Activated CD8-positive, alpha-beta memory T cell treated with anti-CD3 and anti-CD28 coated beads for 4 hours (primary cell): Measurements from ENCODE around the gene HLCS.

Source experiments
- DNase-seq, 2 donors: peaks; one replicate each; pipeline ENCODE4 v3.0.0-alpha.2; 2020; ENCODE audit warnings: low read depth in 2 of 2

Gene HLCS

DNA sequence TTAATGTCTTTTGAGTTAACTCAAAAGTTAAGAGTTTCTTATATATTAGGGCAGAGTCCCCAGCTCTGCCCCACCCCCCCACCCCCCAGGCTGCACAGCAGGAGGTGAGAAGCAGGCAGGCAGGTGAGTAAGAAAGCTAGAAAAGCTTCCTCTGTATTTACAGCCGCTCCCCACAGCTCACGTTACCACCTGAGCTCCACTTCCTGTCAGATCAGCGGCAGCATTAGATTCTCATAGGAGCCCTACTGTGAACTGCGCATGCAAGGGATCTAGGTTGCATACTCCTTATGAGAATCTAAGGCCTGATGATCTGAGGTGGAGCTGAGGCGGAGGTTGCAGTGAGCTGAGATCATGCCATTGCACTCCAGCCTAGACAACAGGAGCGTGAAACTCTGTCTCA lies 185.6 kb downstream of the HLCS start:
- no peak for DNase-seq

DNA sequence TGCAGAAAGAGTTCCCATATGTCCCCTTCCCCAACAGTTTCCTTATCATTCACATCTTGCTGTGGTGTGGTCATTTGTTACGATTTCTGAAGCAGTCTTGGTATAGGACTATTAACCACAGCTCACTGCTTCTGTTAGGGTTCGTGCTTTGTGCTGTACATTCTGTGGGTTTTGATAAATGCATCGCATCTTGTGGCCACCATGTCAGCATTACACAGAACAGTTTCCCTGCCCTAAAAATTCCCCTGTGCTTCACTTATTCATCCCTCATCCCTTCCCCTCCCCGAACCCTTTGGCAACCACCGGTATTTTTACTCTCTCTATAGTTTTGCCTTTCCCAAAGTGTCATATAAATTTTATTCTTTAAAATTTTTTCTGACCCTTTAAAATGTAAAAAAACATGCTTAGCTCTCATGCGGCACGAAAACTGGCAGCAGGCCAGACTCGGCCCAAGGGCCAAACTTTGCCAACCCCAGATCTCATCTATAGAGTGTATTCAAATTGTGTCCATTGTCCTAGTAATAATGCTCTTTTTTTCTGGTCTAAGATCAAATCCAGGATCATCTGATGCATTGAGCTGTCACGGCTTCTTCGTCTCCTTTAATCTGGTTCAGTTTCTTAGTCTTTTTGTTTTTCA lies 189.4 kb downstream of the HLCS start:
- DNase-seq, result no peak

DNA sequence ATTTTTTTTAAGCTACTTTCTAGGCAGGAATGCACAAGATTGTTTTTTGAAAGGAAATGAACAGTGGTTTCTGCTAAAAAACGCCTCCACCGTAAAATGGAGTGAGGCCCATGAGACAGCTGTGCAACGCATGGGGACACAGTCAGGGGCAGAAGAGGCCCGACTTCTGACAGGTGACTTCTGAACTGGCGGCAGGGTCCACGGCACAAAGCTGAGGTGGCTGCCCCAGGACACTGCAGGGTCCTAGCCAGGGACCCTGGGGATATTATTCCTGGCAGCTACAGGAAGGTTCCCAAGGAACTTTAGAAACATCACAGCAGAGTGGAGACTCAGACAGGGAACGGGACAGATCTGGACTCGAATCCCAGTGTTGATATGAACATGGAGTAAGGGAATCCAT lies 192.5 kb downstream of the HLCS start:
- no peak for DNase-seq

DNA sequence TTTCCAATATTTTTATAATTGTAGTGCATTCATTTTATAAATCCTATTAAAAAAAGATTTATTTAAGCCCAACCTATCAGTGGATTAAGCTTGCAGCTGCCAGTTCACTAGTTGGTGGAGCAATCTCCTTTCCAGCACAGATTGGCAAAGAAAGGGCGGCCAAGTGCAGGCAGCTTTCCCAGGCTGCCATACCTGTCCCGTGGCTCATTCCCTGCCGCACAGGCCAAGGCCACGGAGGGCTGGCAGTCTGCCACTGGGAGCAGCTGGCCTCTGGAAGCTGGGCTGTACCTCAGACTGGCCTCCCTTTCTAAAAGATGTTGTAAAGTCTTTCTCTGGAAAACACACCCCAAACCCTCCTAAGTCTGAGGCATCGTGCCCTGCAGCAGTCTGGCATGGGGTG lies 193.4 kb downstream of the HLCS start:
- DNase-seq, result no peak

DNA sequence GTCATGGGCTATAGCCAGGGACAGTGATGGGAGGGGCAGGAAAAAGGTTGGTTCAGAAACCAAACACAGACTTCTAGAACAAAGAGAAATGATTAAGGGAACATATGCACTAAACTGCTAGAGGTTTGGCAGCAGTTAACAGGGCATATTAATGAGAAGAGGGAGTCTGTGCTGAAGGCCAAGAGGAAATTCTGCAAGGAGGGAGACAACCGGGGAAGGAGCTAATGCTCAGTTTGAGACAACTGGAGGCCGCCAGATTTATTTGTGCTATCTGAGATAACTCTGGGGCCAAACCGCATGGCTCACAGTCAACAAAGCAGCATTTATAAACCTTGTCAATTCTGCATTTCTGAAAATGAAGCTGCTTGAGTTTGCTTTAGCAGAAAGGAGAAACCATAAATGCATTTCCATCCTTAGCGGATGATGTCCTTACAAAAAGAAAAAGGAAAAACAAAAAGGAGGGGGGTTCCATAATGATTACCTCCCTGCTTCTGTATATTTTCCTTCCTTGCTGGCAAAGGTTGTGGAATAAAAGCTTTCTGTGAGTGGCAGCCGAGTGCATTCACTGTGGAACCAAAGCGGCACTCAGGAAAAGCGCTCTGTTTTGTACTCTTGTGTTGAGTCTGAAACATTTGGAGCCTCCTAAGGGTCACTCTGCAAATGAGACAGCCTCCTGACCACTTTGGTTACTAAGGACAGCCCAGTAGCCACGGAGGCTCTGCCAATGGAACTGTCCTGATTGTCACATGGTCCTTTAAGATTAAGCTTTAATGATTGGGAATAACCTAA lies 197.2 kb downstream of the HLCS start:
- DNase-seq, result no peak

DNA sequence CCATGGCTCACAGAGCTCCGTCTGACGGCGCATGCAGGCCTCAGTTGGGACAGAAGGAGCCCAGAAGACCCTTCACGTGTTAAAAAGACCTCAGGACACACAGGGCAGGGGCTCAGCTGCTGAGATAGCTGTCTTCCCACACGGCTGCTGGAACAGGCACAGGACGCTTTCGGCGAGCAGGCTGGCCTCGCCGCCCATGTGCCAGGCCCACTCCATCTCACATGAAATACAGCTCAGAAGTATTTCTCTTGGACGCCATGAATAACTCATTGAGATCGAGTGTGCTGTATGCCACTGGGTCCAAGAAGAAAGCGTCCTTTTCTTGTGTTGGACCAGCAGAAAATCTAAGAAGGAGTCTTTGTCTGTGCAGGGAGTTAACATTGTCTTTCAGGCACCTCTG lies 198.0 kb downstream of the HLCS start:
- no peak for DNase-seq

DNA sequence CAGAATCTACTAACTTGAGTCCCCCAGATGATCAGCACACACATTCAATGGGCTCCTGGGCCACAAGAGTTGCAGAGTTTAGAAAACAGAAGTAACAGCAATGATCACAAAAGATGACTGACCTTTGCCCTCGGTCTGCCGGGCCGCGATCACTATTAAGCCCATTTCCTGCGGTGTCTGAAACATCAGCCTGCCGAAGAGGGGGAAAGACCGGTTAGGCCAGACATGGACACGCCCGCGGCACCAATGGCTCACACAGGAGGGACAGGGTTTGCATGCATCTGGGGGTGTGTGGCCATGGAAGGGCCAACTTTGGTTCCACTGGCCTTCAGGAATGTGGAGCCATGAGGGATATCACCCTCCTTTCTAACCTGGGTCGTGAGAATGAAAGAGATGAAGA lies 199.4 kb downstream of the HLCS start:
- DNase-seq, result no peak

DNA sequence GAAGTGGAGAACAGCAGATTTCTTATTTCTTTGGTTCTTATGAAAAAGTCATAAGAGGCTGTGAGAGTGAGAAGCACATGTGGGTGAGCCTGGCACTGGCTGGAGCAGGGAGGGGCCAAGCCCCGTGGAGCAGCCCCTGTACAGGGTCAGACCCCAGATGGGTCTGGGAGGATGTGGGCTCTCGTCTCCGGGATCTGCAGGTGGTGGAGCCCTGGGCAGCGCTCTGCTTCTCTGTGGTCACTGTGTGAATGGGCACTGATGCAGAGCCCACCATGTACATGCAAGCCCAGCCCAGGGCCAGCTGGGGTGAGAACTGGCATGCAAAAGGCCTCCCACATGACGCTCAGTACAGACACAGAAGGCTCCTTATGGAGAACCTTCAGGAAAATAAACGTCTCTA lies 200.0 kb downstream of the HLCS start:
- no peak for DNase-seq

DNA sequence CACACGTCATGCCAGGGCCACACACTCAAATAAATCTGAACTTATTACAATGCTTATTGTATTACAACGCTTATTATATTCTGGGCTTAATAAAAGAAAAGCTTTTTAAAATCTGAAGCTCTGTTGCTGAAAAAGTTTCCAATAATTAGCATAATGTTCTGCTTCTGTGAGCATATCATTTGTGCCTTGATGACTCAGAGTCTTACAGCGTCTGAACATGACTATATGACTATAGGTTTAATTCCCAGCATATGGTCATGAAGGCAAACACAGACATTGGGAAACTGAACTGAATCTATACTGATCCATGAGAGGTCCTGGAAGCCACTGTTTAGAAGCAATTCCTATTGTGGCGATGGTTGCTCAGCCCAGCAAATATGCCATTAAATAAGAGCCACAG lies 201.2 kb downstream of the HLCS start:
- DNase-seq, result no peak

DNA sequence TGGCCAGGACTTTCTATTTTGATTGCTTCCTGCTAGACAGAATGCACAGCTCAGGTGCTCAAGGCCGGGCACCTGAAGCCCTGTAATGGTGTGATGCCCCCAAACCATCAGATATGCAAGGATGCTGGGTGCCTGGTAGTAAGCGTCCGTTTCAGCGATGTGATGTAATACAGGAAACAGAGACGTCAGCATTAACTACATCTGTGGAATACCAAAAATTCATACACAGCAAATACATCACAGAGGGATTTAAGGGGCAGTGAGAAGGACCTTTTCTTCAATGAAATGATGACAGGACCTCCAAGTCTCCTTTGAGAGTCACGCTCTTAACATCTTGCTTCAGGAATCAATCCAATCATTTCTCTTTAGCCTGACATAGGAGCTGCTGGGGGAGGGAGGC lies 203.2 kb downstream of the HLCS start:
- no peak for DNase-seq

DNA sequence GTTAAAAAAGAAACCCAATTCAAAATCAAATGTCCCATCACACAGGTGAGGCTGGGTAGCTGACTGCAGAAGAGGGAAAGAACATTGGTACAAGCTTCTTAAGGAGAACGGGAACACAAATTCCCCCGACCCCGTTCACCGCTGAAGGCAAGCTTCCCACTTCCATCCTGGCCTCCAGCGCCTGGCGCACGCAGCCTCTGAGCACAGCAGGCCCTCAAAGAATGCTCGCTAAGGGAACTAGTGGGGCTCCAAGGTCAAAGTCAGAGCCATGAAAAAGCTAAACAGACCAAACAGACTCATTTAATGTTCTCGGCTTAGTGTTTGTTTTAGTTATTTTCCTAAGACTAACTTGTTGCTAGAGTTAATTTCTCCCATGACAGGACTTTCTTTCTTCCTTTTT lies 203.8 kb downstream of the HLCS start:
- no peak for DNase-seq

DNA sequence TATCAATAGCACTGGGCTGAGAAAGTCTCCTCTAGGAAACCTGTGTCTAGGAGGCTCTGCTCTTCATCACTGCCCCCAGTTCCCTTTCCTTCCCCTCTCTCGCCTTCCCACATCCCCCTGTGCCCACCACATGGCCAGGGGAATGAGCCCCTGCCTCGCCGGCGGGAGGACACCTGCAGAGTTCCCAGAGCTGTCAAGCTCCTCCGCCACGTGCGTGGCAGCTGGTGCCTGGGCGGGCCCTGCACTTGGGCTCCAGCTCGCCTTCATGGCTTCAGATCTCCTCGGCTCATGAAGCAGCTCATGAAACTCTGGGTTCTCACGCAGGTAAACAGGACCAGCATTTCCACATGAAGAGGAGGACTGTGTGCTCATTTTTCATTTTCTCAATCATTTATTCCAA lies 204.8 kb downstream of the HLCS start:
- no peak for DNase-seq

DNA sequence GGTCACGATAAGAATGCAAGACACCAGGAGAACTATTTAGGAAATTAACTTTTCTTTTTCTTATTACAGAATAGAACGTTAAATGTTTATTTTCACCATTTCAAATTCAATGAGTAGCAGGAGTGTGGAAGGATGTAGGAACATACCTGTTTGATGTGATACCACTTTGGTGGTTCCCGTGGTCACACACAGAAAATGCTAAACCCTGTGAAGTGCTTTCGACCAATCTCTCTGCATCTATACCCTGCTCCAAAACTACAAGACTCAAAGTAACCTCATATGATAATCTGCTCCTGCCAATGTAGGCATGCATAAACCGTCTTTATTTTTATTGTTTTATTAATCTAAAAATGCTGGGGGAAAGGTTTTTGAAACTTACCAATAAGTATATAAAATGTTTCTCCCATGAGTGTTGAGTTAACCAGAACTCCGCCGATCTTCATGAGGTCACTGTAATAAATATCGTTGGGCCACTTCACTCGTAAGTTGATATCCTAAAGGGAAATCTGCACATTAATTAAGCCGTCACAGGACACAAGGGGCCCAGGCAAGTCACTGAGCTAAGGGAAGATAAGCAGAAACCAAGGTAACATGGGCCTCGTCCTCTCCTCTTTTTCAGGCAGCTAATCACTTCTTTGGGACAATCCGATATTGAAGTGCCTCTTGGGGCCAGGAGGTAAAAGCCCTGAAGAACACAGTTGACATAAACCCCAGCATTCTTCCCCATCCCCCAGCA lies 207.0 kb downstream of the HLCS start:
- DNase-seq, result no peak

DNA sequence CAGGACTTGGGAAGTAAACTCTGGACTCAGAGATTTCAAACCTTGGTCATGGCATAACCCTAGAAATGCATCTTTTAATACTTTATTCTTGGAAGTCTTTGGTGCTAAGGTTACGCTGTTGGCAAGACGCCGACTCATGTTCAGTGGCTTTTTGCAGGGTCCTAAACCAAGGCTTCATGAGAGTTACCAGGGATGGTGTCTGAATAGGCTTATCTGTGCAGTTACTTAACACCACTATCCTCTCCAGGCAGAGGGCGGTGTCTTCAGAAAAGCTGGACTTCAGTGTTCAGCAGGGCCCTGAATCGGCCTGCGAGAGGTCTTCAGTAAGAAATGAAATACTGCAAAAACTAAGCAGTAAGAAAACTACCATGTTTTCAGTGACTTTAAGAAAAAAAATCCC lies 209.3 kb downstream of the HLCS start:
- no peak for DNase-seq

DNA sequence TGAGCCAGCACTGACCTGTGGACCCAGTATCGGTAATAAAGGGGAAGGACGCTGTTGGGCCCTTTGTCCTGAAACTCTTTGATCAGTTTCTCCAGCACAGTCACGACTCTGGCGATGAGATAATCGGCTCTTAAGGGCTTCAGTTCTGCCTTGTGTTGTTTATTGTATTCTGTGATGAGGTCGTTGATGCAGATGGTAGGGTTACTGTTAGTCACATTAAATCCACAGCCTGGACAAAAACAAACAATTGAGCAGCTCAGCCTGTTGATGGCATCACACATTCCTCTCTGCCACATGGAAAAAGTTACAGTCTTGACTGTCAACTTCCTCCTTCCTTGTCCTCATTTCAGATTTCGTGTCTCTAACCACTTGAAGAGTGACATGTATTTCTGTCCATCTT lies 209.9 kb downstream of the HLCS start:
- DNase-seq, result no peak

DNA sequence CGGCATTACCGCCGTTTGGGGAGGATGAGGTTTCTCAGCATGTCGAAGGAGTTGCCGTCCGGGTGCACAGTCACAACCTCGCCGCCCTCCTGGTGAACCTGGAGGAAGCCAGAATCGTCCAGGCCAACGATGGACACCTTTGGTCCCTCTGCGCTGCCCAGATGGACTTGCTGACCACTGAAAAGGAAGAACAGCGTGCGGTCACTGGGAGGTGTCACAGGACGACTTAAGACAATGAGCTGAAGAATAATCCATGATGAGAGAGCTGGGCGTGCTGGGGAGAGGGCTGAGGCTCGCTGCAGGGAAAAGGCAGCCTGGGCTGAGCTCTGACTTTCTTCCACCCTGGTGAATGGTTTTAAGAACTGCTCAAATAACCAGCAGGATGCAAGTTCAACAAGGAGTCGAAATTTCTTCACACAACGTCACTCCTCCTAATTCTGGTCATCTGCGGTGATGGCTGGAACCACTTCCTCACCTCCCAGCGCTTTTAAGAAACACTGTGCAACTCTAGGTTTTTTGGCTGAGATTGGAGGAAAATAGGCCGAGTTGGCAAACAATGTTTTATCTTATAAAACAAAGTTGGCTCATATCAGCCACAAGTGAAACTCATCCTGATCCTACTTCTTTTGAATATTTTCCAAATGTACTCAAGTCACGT lies 212.1 kb downstream of the HLCS start:
- DNase-seq, result no peak

DNA sequence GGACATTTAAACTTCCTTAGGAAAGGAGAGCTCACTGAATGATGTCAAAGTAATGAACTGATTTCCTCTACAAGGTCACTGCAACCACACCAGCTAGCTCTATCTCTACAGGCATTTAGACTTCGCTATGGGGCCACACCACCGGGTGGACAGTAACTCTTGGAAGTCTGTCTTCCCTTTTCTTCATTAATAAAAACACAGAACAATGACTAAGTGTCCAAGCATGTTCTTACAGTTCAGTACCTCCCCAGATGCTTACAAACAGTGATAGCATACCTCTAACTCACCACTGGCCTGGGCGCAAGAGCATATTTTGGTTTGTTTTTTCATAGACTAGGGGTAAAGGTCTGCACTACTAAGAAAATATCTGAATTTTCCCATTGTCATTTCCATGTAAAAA lies 212.9 kb downstream of the HLCS start:
- no peak for DNase-seq

DNA sequence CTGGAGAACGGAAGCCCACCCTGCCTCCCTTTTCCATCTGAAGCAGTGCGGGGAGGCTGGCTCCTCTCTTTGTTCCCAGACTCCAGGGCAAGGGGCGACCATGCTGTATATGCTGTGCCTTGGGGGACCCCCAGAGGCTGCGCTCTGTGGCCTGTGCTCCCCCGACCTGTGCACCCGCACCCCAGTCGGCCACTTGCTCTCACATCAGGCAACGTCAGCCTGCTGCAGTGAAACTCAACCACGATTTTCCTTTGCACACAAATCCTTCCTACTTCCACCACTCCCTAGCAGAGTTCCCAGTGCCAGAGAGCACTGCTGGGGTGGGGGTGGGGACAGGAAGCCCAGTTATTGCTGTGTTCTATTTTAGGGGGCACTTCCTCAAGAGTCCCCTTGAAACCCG lies 215.1 kb downstream of the HLCS start:
- no peak for DNase-seq

DNA sequence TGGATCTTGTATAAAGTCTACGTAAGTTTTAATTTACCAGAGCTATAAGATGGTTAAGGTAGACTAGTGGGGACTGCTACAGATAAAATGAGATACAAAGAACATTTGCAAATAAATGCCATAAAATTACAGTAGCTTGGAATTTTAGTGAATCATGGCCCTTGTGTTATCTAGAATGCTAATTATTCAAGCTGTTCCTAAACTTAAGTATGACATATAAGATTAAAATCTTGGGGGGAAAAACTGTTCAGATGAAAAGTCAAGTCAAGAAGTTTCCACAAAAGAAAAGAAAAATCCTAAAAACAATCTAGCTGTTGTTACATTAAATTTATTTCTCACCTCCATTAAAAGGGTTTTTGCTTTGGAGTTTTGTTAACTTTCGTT lies 215.9 kb downstream of the HLCS start:
- no peak for DNase-seq

DNA sequence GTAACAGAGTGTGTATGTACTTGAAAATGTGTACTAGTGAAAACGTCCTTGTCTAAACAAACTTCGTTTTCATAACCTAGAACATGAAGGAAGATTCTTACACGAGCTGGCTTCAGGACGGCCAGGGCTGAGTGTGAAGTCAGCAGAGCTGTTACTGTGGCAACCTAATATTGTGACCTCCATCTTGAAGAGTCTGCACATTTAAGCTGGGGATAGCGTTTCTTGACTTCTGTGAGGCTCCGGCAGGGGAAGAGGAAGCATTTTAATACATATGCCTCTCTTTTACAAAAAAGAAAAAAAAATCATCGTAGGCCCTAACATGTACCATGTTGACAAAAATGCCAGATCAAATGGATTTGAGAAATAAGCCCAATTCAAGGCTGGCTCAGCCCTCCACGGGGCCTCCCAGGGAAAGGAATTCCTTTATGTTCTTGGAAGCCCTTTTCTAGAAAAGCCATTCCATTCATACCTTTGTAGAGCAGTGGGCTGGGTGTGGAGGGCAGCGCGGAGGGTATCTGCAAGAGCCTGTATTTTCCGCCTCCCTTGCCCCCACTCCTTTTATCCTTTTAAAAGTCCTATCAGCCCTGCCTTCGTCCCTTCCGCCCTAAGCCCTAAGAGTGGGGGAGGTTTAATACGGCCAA lies 216.4 kb downstream of the HLCS start:
- no peak for DNase-seq

DNA sequence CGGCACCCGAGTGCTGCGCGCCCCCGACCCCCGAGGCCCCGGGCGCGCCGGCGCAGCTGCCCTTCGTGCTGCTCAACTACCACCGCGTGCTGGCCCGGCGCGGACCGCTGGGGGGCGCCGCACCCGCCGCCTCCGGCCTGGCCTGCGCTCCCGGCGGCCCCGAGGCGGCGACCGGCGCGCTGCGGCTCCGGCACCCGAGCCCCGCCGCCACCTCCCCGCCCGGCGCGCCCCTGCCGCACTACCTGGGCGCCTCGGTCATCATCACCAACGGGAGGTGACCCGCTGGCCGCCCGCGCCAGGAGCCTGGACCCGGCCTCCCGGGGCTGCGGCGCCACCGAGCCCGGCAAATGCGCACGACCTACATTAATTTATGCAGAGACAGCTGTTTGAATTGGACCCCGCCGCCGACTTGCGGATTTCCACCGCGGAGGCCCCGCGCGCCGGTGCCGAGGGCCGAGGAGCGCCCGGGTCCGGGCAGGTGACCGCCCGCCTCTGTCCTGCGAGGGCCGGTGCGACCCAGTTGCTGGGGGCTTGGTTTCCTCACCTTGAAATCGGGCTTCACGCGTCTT lies 218.6 kb downstream of the HLCS start:
- no peak for DNase-seq
